Measurements from ENCODE around the gene GPR150. TPM values are rescaled to one million over a fixed set of nuclear protein-coding genes. Genes with fewer than 3 reads are reported as not detected.

GPR150 gene
- 0.91 TPM for polyA plus RNA-seq (2013)

GRCh38 chr5:95620030-95620869, at the start of gene GPR150:
Gene GPR150, plus strand, starts transcription at chr5:95620087. Its CDS starts 189 bp downstream, at chr5:95620276.
- DNase-seq = peak; percentile 61 to 96 (median 92)
- WGBS (ENCODE audit: insufficient coverage) = 0% methylated on average over 82 of the region's 85 CpGs
- Histone ChIP-seq H3K4me3 (ENCODE audit: control insufficient read depth in 1 of 7, extremely low read depth in 1 of 7, insufficient read depth in 4 of 7, low read depth in 2 of 7, low read length in 6 of 7) (peak within 1 kb of the TSS; percentile 41 to 77 (median 60)), H3K27me3 (replicated peaks in 2 of 5; ENCODE audit: control insufficient read depth in 4 of 5, insufficient read depth in 5 of 5, low read length in 4 of 5) (peaks cover 0 to 3% (median 0%) of the 10 kb centered on the region in 5 experiments), H3K27ac (ENCODE audit: insufficient read depth in 1 of 2, low read depth in 1 of 2, low read length in 2 of 2, poor library complexity in 1 of 2, severe bottlenecking in 2 of 2) (no peak within 1 kb of the TSS), H3K9me3 (ENCODE audit: control extremely low read depth in 1 of 5, control insufficient read depth in 4 of 5, insufficient read depth in 2 of 5, low read depth in 1 of 5, low read length in 4 of 5) (no peaks in the 10 kb centered on the region), H3K4me1 (ENCODE audit: control extremely low read depth in 1 of 4, control insufficient read depth in 4 of 4, insufficient read depth in 4 of 4, low read length in 3 of 4) (peaks cover 11 to 45% (median 37%) of the 10 kb centered on the region in 4 experiments), H3K36me3 (ENCODE audit: control insufficient read depth in 4 of 4, insufficient read depth in 4 of 4, low read length in 3 of 4) (no peaks in the 10 kb centered on the region)
- ChIA-PET CTCF (no interaction called here), POLR2A (interaction anchor here (0.6 to 1.3 kb wide), 3 partner anchors 27 to 78 kb away, joined by 3 to 4 read pairs (median 4); partner anchors contain the start of genes ARSK, RFESD and SKIC3)

GRCh38 chr5:95572016-95572415, 47.9 kb upstream of the GPR150 start:
- POLR2A ChIA-PET = no interaction called here
- CTCF ChIA-PET = no interaction called here
- H3K4me1 ChIP-seq (ENCODE audit: control extremely low read depth in 1 of 4, control insufficient read depth in 4 of 4, insufficient read depth in 4 of 4, low read length in 3 of 4) = no peaks in the 10 kb centered on the region
- peaks cover 2 to 14% (median 3%) of the 10 kb centered on the region in 4 experiments for H3K36me3 ChIP-seq (ENCODE audit: control insufficient read depth in 4 of 4, insufficient read depth in 4 of 4, low read length in 3 of 4)
- H3K27ac ChIP-seq (ENCODE audit: insufficient read depth in 1 of 2, low read depth in 1 of 2, low read length in 2 of 2, poor library complexity in 1 of 2, severe bottlenecking in 2 of 2) = no peak overlapping the region
- no peaks in the 10 kb centered on the region for H3K27me3 ChIP-seq (replicated peaks in 2 of 5; ENCODE audit: control insufficient read depth in 4 of 5, insufficient read depth in 5 of 5, low read length in 4 of 5)
- DNase-seq = no peak
- no peak overlapping the region for H3K4me3 ChIP-seq (ENCODE audit: control insufficient read depth in 1 of 7, extremely low read depth in 1 of 7, insufficient read depth in 4 of 7, low read depth in 2 of 7, low read length in 6 of 7)
- no CpG with 5 or more reads among the region's 2 CpGs for WGBS (ENCODE audit: insufficient coverage)
- H3K9me3 ChIP-seq (ENCODE audit: control extremely low read depth in 1 of 5, control insufficient read depth in 4 of 5, insufficient read depth in 2 of 5, low read depth in 1 of 5, low read length in 4 of 5) = peaks cover 0 to 3% (median 0%) of the 10 kb centered on the region in 5 experiments

- Histone ChIP-seq H3K27ac (ENCODE audit: insufficient read depth in 1 of 2, low read depth in 1 of 2, low read length in 2 of 2, poor library complexity in 1 of 2, severe bottlenecking in 2 of 2) (no peak overlapping the region), H3K9me3 (ENCODE audit: control extremely low read depth in 1 of 5, control insufficient read depth in 4 of 5, insufficient read depth in 2 of 5, low read depth in 1 of 5, low read length in 4 of 5) (no peaks in the 10 kb centered on the region), H3K4me3 (ENCODE audit: control insufficient read depth in 1 of 7, extremely low read depth in 1 of 7, insufficient read depth in 4 of 7, low read depth in 2 of 7, low read length in 6 of 7) (no peak overlapping the region), H3K4me1 (ENCODE audit: control extremely low read depth in 1 of 4, control insufficient read depth in 4 of 4, insufficient read depth in 4 of 4, low read length in 3 of 4) (no peaks in the 10 kb centered on the region), H3K36me3 (ENCODE audit: control insufficient read depth in 4 of 4, insufficient read depth in 4 of 4, low read length in 3 of 4) (peaks cover 0 to 10% (median 3%) of the 10 kb centered on the region in 4 experiments), H3K27me3 (replicated peaks in 2 of 5; ENCODE audit: control insufficient read depth in 4 of 5, insufficient read depth in 5 of 5, low read length in 4 of 5) (no peaks in the 10 kb centered on the region)
- CTCF ChIA-PET = interaction anchor here (1.0 kb wide), 1 partner anchor 41 kb away, joined by 3 read pairs; no protein-coding TSS in a partner anchor
- no CpG with 5 or more reads among the region's 2 CpGs for WGBS (ENCODE audit: insufficient coverage)
- DNase-seq = no peak
- POLR2A ChIA-PET = no interaction called here
These were observed 38.3 kb upstream of the GPR150 start for GRCh38 chr5:95581576-95581975.

GRCh38 chr5:95583992-95584391, 35.9 kb upstream of the GPR150 start:
- H3K27ac ChIP-seq (ENCODE audit: insufficient read depth in 1 of 2, low read depth in 1 of 2, low read length in 2 of 2, poor library complexity in 1 of 2, severe bottlenecking in 2 of 2) = no peak overlapping the region
- 100% methylated on average over 1 of the region's 1 CpG for WGBS (ENCODE audit: insufficient coverage)
- peaks cover 0 to 8% (median 3%) of the 10 kb centered on the region in 4 experiments for H3K36me3 ChIP-seq (ENCODE audit: control insufficient read depth in 4 of 4, insufficient read depth in 4 of 4, low read length in 3 of 4)
- H3K4me1 ChIP-seq (ENCODE audit: control extremely low read depth in 1 of 4, control insufficient read depth in 4 of 4, insufficient read depth in 4 of 4, low read length in 3 of 4) = no peaks in the 10 kb centered on the region
- POLR2A ChIA-PET = no interaction called here
- H3K4me3 ChIP-seq (ENCODE audit: control insufficient read depth in 1 of 7, extremely low read depth in 1 of 7, insufficient read depth in 4 of 7, low read depth in 2 of 7, low read length in 6 of 7) = no peak overlapping the region
- CTCF ChIA-PET = no interaction called here
- no peaks in the 10 kb centered on the region for H3K9me3 ChIP-seq (ENCODE audit: control extremely low read depth in 1 of 5, control insufficient read depth in 4 of 5, insufficient read depth in 2 of 5, low read depth in 1 of 5, low read length in 4 of 5)
- no peaks in the 10 kb centered on the region for H3K27me3 ChIP-seq (replicated peaks in 2 of 5; ENCODE audit: control insufficient read depth in 4 of 5, insufficient read depth in 5 of 5, low read length in 4 of 5)
- peak in 1 of 3 donors; percentile 3 for DNase-seq

- WGBS (ENCODE audit: insufficient coverage) = no CpG with 5 or more reads among the region's 1 CpG
- Histone ChIP-seq H3K36me3 (ENCODE audit: control insufficient read depth in 4 of 4, insufficient read depth in 4 of 4, low read length in 3 of 4) (no peaks in the 10 kb centered on the region), H3K27me3 (replicated peaks in 2 of 5; ENCODE audit: control insufficient read depth in 4 of 5, insufficient read depth in 5 of 5, low read length in 4 of 5) (no peaks in the 10 kb centered on the region), H3K4me3 (ENCODE audit: control insufficient read depth in 1 of 7, extremely low read depth in 1 of 7, insufficient read depth in 4 of 7, low read depth in 2 of 7, low read length in 6 of 7) (no peak overlapping the region), H3K27ac (ENCODE audit: insufficient read depth in 1 of 2, low read depth in 1 of 2, low read length in 2 of 2, poor library complexity in 1 of 2, severe bottlenecking in 2 of 2) (no peak overlapping the region), H3K4me1 (ENCODE audit: control extremely low read depth in 1 of 4, control insufficient read depth in 4 of 4, insufficient read depth in 4 of 4, low read length in 3 of 4) (peaks cover 0 to 3% (median 0%) of the 10 kb centered on the region in 4 experiments), H3K9me3 (ENCODE audit: control extremely low read depth in 1 of 5, control insufficient read depth in 4 of 5, insufficient read depth in 2 of 5, low read depth in 1 of 5, low read length in 4 of 5) (no peaks in the 10 kb centered on the region)
- DNase-seq = no peak
- ChIA-PET CTCF (no interaction called here), POLR2A (no interaction called here)
These were observed 29.0 kb upstream of the GPR150 start for GRCh38 chr5:95590880-95591279.

GRCh38 chr5:95591490-95591901, 28.4 kb upstream of the GPR150 start:
- WGBS (ENCODE audit: insufficient coverage) = 95% methylated on average over 4 of the region's 5 CpGs
- ChIA-PET POLR2A (no interaction called here), CTCF (no interaction called here)
- H3K27ac ChIP-seq (ENCODE audit: insufficient read depth in 1 of 2, low read depth in 1 of 2, low read length in 2 of 2, poor library complexity in 1 of 2, severe bottlenecking in 2 of 2) = no peak overlapping the region
- H3K4me1 ChIP-seq (ENCODE audit: control extremely low read depth in 1 of 4, control insufficient read depth in 4 of 4, insufficient read depth in 4 of 4, low read length in 3 of 4) = peaks cover 0 to 3% (median 0%) of the 10 kb centered on the region in 4 experiments
- no peaks in the 10 kb centered on the region for H3K27me3 ChIP-seq (replicated peaks in 2 of 5; ENCODE audit: control insufficient read depth in 4 of 5, insufficient read depth in 5 of 5, low read length in 4 of 5)
- H3K36me3 ChIP-seq (ENCODE audit: control insufficient read depth in 4 of 4, insufficient read depth in 4 of 4, low read length in 3 of 4) = no peaks in the 10 kb centered on the region
- H3K9me3 ChIP-seq (ENCODE audit: control extremely low read depth in 1 of 5, control insufficient read depth in 4 of 5, insufficient read depth in 2 of 5, low read depth in 1 of 5, low read length in 4 of 5) = no peaks in the 10 kb centered on the region
- no peak overlapping the region for H3K4me3 ChIP-seq (ENCODE audit: control insufficient read depth in 1 of 7, extremely low read depth in 1 of 7, insufficient read depth in 4 of 7, low read depth in 2 of 7, low read length in 6 of 7)
- no peak for DNase-seq

- ChIA-PET CTCF (interaction anchor here (1.0 kb wide), 1 partner anchor 50 kb away, joined by 4 read pairs; no protein-coding TSS in a partner anchor), POLR2A (no interaction called here)
These were observed 24.5 kb upstream of the GPR150 start for GRCh38 chr5:95595289-95595931.

More at GRCh38 chr5:95595289-95595931, 24.5 kb upstream of the GPR150 start:
- no peaks in the 10 kb centered on the region for H3K27me3 ChIP-seq (replicated peaks in 2 of 5; ENCODE audit: control insufficient read depth in 4 of 5, insufficient read depth in 5 of 5, low read length in 4 of 5)
- H3K27ac ChIP-seq (ENCODE audit: insufficient read depth in 1 of 2, low read depth in 1 of 2, low read length in 2 of 2, poor library complexity in 1 of 2, severe bottlenecking in 2 of 2) = no peak overlapping the region
- no peaks in the 10 kb centered on the region for H3K9me3 ChIP-seq (ENCODE audit: control extremely low read depth in 1 of 5, control insufficient read depth in 4 of 5, insufficient read depth in 2 of 5, low read depth in 1 of 5, low read length in 4 of 5)
- H3K36me3 ChIP-seq (ENCODE audit: control insufficient read depth in 4 of 4, insufficient read depth in 4 of 4, low read length in 3 of 4) = peaks cover 0 to 4% (median 2%) of the 10 kb centered on the region in 4 experiments
- WGBS (ENCODE audit: insufficient coverage) = no CpG with 5 or more reads among the region's 3 CpGs
- no peak for DNase-seq
- peaks cover 0 to 3% (median 0%) of the 10 kb centered on the region in 4 experiments for H3K4me1 ChIP-seq (ENCODE audit: control extremely low read depth in 1 of 4, control insufficient read depth in 4 of 4, insufficient read depth in 4 of 4, low read length in 3 of 4)
- no peak overlapping the region for H3K4me3 ChIP-seq (ENCODE audit: control insufficient read depth in 1 of 7, extremely low read depth in 1 of 7, insufficient read depth in 4 of 7, low read depth in 2 of 7, low read length in 6 of 7)

All from common myeloid progenitor, CD34-positive (primary cell).